T-helper 17 cell (primary cell): ENCODE data around the gene MYCN. TPM values are rescaled to one million over a fixed set of nuclear protein-coding genes. Genes with fewer than 3 reads are reported as not detected.

Source experiments
- ATAC-seq: fragments of 150-1000 bp; cut with Tn5 transposase; 2 replicates; pipeline ENCODE4 v1.10.0; 2021; ENCODE audit warnings: mild to moderate bottlenecking, moderate library complexity
- DNase-seq, 3 donors: peaks; one replicate each; pipeline versions ENCODE4 v3.0.0 to v3.0.0-alpha.2; 2020 to 2021
- H3K9me3 ChIP-seq: one replicate; pipeline ENCODE4 v1.7.0; 2013; ENCODE audit warnings: low read length, mild to moderate bottlenecking; ENCODE audit not compliant: control insufficient read depth, poor library complexity, severe bottlenecking
- H3K27ac Mint-ChIP-seq: one replicate; pipeline ENCODE4 v1.8.0; 2022; ENCODE audit warnings: mild to moderate bottlenecking, moderate library complexity, mixed read lengths
- H3K27me3 Mint-ChIP-seq: one replicate; pipeline ENCODE4 v1.8.0; 2022; ENCODE audit warnings: mixed read lengths
- H3K36me3 Mint-ChIP-seq: one replicate; pipeline ENCODE4 v1.8.0; 2022; ENCODE audit warnings: low read depth, mixed read lengths
- H3K4me1 Mint-ChIP-seq: one replicate; pipeline ENCODE4 v1.8.0; 2022; ENCODE audit warnings: mild to moderate bottlenecking, mixed read lengths
- H3K4me3 Mint-ChIP-seq: one replicate; pipeline ENCODE4 v1.8.0; 2022; ENCODE audit warnings: mild to moderate bottlenecking, moderate library complexity, mixed read lengths
- total RNA-seq, 4 donors: library from RNA in 2 of 4; stranded (reverse) in 2 of 4; gene quantifications; one replicate each; pipeline ENCODE4 v1.2.3 and lab custom pipeline; 2022 to 2026

MYCN gene
- total RNA-seq, 2 donors from 2014 or later = 0.37 TPM; not detected in 1

DNA sequence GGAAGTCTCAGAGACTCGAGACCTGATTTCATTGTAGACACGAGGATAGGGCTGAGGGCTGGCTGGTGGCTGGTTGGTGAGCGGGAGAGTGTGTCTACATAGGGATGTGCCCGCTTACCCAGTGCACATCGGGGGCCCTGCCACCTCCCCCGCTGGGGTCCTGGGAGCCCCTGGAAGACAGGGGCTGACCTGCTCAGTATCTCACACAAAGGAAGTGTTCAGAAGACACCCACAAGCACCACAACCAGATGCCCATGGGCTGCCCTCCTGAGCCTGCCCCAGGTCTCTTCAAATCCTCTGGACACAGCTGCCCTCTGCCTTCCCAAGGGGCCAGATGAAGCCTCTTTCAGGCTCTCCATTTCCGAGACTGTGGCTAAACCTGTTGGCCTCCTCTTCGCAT lies 43.1 kb downstream of the MYCN start:
- ATAC-seq = no peak
- H3K9me3 ChIP-seq = no peaks in the 10 kb centered on the region
- DNase-seq = no peak
- no peaks in the 10 kb centered on the region for H3K4me1 Mint-ChIP-seq
- no peak overlapping the region for H3K4me3 Mint-ChIP-seq
- H3K27ac Mint-ChIP-seq = no peak overlapping the region
- H3K36me3 Mint-ChIP-seq = no peaks in the 10 kb centered on the region
- peaks cover 6% of the 10 kb centered on the region for H3K27me3 Mint-ChIP-seq

DNA sequence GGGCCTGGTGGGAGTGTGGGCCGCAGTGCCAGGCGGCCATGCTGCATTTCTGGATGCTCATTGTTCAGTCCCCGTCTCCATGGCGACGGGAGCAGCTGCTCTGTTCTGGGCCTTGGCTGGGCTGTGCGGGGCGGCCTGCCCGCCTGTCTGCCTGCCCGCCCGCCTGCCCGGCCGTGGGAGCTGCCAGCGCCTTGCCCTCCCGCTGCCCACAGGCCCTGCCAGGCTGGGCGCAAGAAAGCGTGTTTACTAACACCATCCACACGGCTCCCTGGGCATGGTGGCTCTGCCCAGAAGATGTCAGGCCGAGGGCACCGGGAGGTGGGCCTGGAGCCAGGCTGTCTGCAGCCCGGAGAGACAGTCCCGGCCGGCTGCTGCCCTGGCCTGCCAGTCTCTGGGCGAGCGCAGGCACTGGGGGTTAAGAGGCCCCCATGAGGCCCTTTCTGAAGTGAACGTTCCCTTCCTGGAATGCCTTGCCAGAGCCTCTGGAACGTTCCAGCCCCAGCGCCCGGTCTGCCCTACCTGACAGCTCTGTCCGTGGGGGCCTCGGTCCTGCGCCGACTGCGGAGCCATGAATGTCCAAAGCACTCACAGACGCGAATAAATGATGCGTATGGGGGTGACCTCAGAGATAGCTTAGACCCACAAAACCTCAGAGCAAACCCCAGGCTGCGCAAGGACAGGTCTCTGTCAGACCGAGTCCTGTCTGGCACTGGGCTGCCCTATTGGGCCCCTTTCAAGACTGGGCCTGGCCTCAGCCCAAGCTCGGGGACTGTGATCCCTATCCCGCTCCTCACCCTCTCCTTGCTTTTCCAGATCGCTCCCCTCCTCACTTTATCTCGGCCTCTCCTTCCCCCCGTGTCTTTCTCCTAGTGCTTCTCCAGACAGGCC lies 44.3 kb downstream of the MYCN start:
- DNase-seq (no peak), ATAC-seq (no peak)
- no peaks in the 10 kb centered on the region for H3K36me3 Mint-ChIP-seq
- no peaks in the 10 kb centered on the region for H3K9me3 ChIP-seq
- H3K4me3 Mint-ChIP-seq = no peak overlapping the region
- H3K27me3 Mint-ChIP-seq = peaks cover 6% of the 10 kb centered on the region
- no peak overlapping the region for H3K27ac Mint-ChIP-seq
- no peaks in the 10 kb centered on the region for H3K4me1 Mint-ChIP-seq

DNA sequence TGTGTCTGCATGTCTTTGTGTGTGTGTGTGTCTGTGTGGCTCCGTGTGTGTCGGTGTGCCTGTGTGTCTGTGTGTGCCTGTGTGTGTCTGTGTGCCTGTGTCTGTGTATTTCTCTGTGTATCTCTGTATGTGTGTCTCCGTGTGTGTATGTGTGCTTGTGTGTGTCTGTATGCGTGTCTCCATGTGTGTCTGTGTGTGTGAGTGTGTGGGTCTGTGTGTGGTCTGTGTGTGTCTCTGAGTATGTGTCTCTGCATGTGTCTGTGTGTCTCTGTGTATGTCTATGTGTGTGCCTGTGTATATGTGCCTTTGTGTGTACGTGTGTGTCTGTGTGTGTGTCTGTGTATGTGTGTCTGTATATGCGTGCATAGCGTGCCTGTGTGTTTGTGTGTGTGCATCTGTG lies 45.2 kb downstream of the MYCN start:
- no peak for ATAC-seq
- H3K27ac Mint-ChIP-seq = no peak overlapping the region
- H3K4me1 Mint-ChIP-seq = no peaks in the 10 kb centered on the region

DNA sequence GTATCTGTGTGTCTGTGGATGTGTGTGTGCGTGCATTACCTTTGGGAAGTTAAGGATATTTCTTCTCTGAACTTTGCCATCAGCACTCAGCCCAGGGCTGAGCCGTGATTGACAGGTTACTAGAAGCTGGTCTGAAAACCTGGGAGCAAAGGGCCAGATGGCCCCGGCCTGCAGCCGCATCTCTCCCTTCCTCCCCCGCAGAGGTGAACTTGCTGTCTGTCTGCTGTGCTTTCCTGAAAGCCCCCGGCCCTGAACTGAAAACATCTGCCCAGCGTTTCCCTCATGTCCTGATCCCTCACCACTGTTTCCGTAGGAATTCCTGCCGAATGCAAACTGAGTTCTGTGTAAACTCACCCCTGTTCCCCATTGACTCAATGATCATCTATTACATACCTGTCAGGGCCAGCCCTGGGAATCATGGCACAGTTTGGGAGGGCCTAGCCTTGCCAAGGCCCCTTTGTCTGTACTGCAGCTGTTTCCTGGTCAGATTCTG lies 45.8 kb downstream of the MYCN start:
- no peak for DNase-seq
- Mint-ChIP-seq H3K4me1 (no peaks in the 10 kb centered on the region), H3K4me3 (no peak overlapping the region), H3K27me3 (peaks cover 6% of the 10 kb centered on the region), H3K36me3 (no peaks in the 10 kb centered on the region), H3K27ac (no peak overlapping the region)
- ATAC-seq = no peak
- no peaks in the 10 kb centered on the region for H3K9me3 ChIP-seq

More for the DNA sequence above, 45.2 kb downstream of the MYCN start:
- no peaks in the 10 kb centered on the region for H3K9me3 ChIP-seq
- no peak for DNase-seq
- no peak overlapping the region for H3K4me3 Mint-ChIP-seq
- no peaks in the 10 kb centered on the region for H3K36me3 Mint-ChIP-seq
- peaks cover 6% of the 10 kb centered on the region for H3K27me3 Mint-ChIP-seq

DNA sequence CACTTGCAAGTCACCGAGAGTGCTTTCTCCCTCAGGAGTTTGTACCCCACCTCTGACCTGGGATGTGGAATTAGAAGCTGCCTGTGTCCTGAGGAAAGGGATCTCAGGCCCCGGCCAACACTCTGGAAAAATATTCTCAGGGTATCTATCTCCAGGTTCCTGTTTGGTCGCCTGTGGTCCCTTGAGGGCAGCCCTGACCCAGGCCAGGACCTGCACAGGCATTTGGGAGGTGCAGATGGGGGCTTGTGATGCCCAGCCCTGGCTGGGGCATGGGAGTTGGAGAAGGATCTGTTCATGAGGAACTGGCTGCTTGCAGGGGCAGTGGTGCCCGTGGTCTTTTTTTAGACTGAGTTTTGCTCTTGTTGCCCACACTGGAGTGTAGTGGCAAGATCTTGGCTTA lies 46.3 kb downstream of the MYCN start:
- H3K36me3 Mint-ChIP-seq = no peaks in the 10 kb centered on the region
- no peak overlapping the region for H3K27ac Mint-ChIP-seq
- peaks cover 5% of the 10 kb centered on the region for H3K27me3 Mint-ChIP-seq
- ATAC-seq = no peak
- DNase-seq = no peak
- no peaks in the 10 kb centered on the region for H3K9me3 ChIP-seq
- no peak overlapping the region for H3K4me3 Mint-ChIP-seq
- no peaks in the 10 kb centered on the region for H3K4me1 Mint-ChIP-seq

DNA sequence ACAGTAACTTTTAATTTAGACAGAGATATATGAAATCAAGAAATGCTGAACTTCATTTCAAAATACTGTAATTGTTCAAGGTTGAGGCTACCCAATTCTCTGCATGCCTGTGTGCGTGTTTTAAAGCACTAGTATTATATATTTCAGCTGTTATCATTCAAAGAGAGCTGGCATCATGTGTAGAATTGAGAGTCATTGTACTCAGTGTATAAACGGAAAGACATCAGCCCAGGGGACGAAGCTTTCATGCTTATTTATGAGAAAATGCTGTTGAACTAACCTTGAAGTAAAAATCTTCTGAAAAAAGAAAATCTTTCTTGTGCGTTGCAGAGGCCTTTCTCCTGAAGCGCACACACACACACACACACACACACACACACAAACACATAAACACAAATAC lies 48.4 kb downstream of the MYCN start:
- no peak overlapping the region for H3K4me3 Mint-ChIP-seq
- H3K36me3 Mint-ChIP-seq = no peaks in the 10 kb centered on the region
- ATAC-seq (no peak), DNase-seq (no peak)
- H3K9me3 ChIP-seq = no peaks in the 10 kb centered on the region
- no peaks in the 10 kb centered on the region for H3K27me3 Mint-ChIP-seq
- no peaks in the 10 kb centered on the region for H3K4me1 Mint-ChIP-seq
- H3K27ac Mint-ChIP-seq = no peak overlapping the region

DNA sequence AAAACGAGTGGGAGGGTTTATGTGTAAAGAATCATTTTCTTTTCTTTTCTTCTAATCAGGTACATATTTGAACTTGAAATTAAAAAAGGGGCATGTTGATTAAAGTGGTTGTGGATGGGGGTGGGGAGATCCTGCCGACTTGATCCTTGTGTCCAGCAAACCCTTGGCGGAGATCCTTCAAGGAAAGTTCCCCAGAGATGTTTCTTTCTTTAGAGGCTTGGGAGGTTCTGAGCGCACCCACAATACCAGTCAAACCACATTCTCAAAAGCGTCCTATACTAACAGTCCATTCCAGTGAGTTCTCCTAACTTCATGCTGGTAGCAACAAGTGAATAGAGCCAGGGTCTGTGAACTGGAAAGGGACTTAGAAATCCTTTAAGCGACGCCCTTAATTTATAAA lies 49.2 kb downstream of the MYCN start:
- H3K4me3 Mint-ChIP-seq = no peak overlapping the region
- H3K4me1 Mint-ChIP-seq = no peaks in the 10 kb centered on the region
- no peak for DNase-seq
- no peaks in the 10 kb centered on the region for H3K36me3 Mint-ChIP-seq
- H3K27ac Mint-ChIP-seq = no peak overlapping the region
- H3K27me3 Mint-ChIP-seq = no peaks in the 10 kb centered on the region
- no peaks in the 10 kb centered on the region for H3K9me3 ChIP-seq
- ATAC-seq = no peak

DNA sequence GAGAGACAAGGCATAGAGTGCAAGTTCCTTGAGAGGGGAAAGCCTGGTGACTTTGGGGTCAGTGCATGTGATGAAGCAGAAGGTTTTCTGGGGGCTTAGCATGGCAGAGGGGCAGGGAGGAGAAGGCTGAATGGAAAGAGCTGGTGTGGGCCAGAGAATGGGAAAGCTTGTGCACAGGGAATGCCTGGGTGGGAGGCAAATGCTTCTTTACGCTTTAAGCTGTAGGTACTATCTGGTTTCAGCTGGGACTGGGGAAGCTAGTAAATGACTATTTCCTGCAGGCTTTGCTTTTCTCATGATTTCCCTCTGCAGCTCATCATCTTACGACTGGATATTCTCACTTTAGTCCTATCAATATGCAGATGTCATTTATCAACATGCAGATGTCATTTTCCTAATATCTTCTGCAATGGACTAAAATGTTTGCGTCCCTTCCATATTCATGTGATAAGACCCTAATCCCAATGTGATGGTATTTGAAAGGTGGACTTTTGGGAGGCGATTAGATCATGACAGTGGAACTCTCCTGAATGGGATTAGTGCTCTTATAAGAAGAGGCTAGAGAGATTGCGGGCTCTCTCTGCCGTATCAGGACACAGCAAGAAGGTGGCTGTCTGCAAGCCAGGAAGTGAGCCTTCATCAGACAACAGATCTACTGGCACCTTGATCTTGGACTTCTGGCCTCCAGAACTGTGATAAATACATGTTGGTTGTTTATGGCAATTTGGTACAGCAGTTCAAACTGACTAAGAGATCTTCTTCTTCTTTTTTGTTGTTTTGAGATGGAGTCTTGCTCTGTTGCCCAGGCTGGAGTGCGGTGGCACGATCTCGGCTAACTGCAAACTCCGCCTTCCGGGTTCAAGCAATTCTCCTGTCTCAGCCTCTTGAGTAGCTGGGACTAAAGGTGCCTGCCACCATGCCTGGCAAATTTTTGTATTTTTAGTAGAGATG lies 50.1 kb downstream of the MYCN start:
- DNase-seq = no peak
- H3K4me1 Mint-ChIP-seq = no peaks in the 10 kb centered on the region
- ATAC-seq = no peak
- H3K9me3 ChIP-seq = no peaks in the 10 kb centered on the region
- H3K27ac Mint-ChIP-seq = no peak overlapping the region
- no peak overlapping the region for H3K4me3 Mint-ChIP-seq
- H3K27me3 Mint-ChIP-seq = no peaks in the 10 kb centered on the region
- H3K36me3 Mint-ChIP-seq = no peaks in the 10 kb centered on the region

DNA sequence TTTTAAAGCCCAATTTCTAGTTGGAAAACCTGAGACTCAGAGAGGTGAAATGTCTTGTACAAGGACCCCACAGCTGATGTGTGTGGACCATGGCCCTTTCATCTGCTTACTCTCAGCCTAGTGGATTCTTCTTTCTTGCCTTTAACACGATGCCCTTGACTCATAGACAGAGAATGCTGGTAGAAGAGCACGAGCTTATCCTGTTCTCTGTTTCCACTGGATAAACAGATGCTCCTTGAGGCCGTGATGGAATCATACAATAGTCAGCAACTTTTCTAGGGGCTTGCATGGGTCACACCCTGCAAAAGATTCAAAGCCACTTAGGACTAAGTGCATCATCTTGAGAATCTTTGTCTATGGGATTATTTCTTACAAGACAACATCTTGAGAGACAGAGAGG lies 50.9 kb downstream of the MYCN start:
- no peak overlapping the region for H3K4me3 Mint-ChIP-seq
- no peak for ATAC-seq
- H3K27ac Mint-ChIP-seq = no peak overlapping the region
- H3K27me3 Mint-ChIP-seq = no peaks in the 10 kb centered on the region
- H3K9me3 ChIP-seq = no peaks in the 10 kb centered on the region
- H3K4me1 Mint-ChIP-seq = no peaks in the 10 kb centered on the region
- no peak for DNase-seq
- no peaks in the 10 kb centered on the region for H3K36me3 Mint-ChIP-seq

DNA sequence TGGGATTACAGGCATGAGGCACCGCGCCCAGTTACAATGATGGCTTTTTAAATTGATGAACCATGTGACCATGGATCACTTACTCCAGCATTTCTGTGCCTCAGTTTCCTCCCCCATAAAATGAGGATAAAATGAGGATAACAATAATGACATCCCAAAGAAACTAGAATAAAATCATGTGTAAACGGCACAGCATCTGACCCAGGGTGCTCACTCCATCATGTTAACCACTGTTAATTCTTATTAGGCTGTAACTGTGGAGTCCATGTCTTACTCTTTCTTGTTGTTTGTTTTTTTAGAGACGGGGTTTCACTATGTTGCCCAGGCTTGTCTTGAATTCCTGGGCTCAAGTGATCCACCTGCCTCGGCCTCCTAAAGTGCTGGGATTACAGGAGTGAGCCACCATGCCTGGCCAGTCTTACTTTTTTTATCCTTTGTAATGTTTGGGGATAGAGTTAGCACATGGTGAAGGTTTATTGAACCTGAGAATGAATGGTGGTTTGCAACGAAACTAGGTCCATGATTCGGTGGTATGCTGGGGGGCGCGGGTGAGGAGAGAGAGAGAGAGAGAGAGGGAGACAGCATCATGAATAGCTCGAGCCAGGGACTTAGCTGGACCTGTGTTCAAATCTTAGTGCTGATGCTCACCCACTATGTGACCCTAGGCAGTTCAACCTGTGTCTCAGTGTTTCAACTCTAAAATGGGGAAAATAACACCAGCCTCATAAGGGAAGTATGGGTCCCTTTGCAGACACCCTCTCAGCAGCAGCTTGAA lies 52.3 kb downstream of the MYCN start:
- no peaks in the 10 kb centered on the region for H3K36me3 Mint-ChIP-seq
- H3K4me1 Mint-ChIP-seq = no peaks in the 10 kb centered on the region
- H3K27me3 Mint-ChIP-seq = no peaks in the 10 kb centered on the region
- no peaks in the 10 kb centered on the region for H3K9me3 ChIP-seq
- H3K4me3 Mint-ChIP-seq = no peak overlapping the region
- DNase-seq (no peak), ATAC-seq (no peak)
- H3K27ac Mint-ChIP-seq = no peak overlapping the region

DNA sequence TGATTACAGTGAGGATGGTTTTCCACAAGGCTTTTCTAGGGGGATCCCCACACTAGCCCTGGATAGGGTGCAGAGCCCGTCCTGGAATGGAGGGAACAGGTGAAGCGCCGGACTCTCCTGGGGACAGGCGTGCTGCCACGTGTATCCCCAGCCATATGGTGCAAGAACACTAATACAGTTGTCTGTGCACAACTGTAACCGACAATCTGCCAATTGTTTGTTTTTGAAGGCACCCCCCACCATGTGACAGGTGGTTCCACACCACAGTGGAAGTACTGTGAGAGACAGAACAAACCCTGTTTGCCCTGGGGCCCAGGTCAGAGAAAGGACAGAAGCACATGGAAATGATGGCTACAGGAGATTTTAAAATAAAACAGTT lies 52.9 kb downstream of the MYCN start:
- DNase-seq = no peak

DNA sequence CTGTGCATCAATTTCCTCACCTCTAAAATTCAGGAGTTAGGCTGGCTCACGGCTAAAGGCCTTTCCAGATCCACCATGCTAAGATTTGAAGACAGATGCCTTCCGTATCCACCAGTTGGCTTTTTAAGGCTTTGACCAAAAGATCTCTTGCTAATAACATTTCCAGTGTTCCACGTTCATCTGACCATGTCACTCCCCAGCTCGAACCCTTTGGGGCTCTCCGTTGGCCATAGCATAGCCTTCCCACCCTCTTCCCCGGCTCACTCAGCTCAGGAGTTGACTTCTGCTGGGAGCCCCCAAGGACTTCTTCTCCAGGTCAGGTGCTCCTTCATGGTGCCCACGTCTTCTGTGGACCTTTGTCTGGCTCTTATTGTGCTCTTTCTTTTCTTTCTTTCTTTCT lies 53.3 kb downstream of the MYCN start:
- H3K27ac Mint-ChIP-seq = no peak overlapping the region
- DNase-seq = no peak
- H3K27me3 Mint-ChIP-seq = no peaks in the 10 kb centered on the region
- no peaks in the 10 kb centered on the region for H3K9me3 ChIP-seq
- ATAC-seq = no peak
- H3K4me3 Mint-ChIP-seq = no peak overlapping the region
- H3K36me3 Mint-ChIP-seq = no peaks in the 10 kb centered on the region
- no peaks in the 10 kb centered on the region for H3K4me1 Mint-ChIP-seq

More for the DNA sequence above, 52.9 kb downstream of the MYCN start:
- ATAC-seq = no peak
- Mint-ChIP-seq H3K27ac (no peak overlapping the region), H3K36me3 (no peaks in the 10 kb centered on the region), H3K27me3 (no peaks in the 10 kb centered on the region), H3K4me3 (no peak overlapping the region), H3K4me1 (no peaks in the 10 kb centered on the region)
- H3K9me3 ChIP-seq = no peaks in the 10 kb centered on the region

DNA sequence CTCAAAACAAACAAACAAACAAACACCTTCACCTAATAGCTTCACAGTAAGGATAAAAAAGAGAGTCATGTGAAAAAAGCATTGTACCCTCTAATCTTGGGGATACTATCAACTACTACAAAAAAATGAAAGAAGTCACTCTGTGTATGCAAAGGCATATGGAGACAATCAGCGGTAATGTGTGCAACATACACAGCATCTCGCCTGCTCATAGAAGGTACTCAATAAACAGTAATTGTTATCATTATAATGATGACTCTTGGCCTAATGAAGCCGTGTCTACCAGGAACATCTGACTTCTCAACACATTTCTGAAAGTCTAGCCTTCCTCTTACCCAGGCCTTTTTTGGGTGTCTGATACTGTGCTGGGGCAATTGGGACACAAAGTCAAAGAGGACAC lies 55.3 kb downstream of the MYCN start:
- Mint-ChIP-seq H3K36me3 (peaks cover 2% of the 10 kb centered on the region), H3K4me1 (no peaks in the 10 kb centered on the region), H3K4me3 (no peak overlapping the region), H3K27me3 (peaks cover 8% of the 10 kb centered on the region), H3K27ac (no peak overlapping the region)
- ATAC-seq = no peak
- DNase-seq = no peak
- no peaks in the 10 kb centered on the region for H3K9me3 ChIP-seq
